T-helper 1 cell treated with Interleukin-12 subunit alpha and Interleukin-12 subunit beta and Interleukin-4 antibody, amounts not matched to agents 30 μg/mL and 1 μg/mL, for 36 hours (primary cell): ENCODE results near the gene TEX29.

ENCODE experiments used
- H3K27ac Mint-ChIP-seq: one replicate; pipeline ENCODE4 v1.8.0; 2021; ENCODE audit warnings: mild to moderate bottlenecking, mixed read lengths
- H3K27me3 Mint-ChIP-seq: one replicate; pipeline ENCODE4 v1.8.0; 2021; ENCODE audit warnings: low read depth, mixed read lengths
- H3K36me3 Mint-ChIP-seq: one replicate; pipeline ENCODE4 v1.8.0; 2021; ENCODE audit warnings: low read depth, mixed read lengths
- H3K4me1 Mint-ChIP-seq: one replicate; pipeline ENCODE4 v1.8.0; 2021; ENCODE audit warnings: low read depth, mixed read lengths
- H3K4me3 Mint-ChIP-seq: one replicate; pipeline ENCODE4 v1.8.0; 2021; ENCODE audit warnings: mild to moderate bottlenecking, moderate library complexity, mixed read lengths
- H3K9me3 Mint-ChIP-seq: one replicate; pipeline ENCODE4 v1.8.0; 2021; ENCODE audit warnings: mixed read lengths

The TEX29 gene

GRCh38 chr13:111323549-111323948, 3.1 kb downstream of the TEX29 start:
- Mint-ChIP-seq H3K9me3 (no peaks in the 10 kb centered on the region), H3K27me3 (no peaks in the 10 kb centered on the region), H3K36me3 (no peaks in the 10 kb centered on the region), H3K4me3 (peak overlapping the region; percentile 14), H3K27ac (no peak overlapping the region), H3K4me1 (peaks cover 2% of the 10 kb centered on the region)

GRCh38 chr13:111323950-111324651, 3.7 kb downstream of the TEX29 start:
- Mint-ChIP-seq H3K27ac (no peak overlapping the region), H3K4me1 (peaks cover 2% of the 10 kb centered on the region), H3K36me3 (no peaks in the 10 kb centered on the region), H3K4me3 (peak overlapping the region; percentile 14), H3K9me3 (no peaks in the 10 kb centered on the region), H3K27me3 (no peaks in the 10 kb centered on the region)

- H3K4me3 Mint-ChIP-seq = no peak overlapping the region
- H3K36me3 Mint-ChIP-seq = no peaks in the 10 kb centered on the region
- no peak overlapping the region for H3K27ac Mint-ChIP-seq
- no peaks in the 10 kb centered on the region for H3K9me3 Mint-ChIP-seq
- peaks cover 2% of the 10 kb centered on the region for H3K4me1 Mint-ChIP-seq
- H3K27me3 Mint-ChIP-seq = no peaks in the 10 kb centered on the region
These were observed 4.3 kb downstream of the TEX29 start for GRCh38 chr13:111324736-111325135.

GRCh38 chr13:111325146-111325890, 4.9 kb downstream of the TEX29 start:
- H3K9me3 Mint-ChIP-seq = no peaks in the 10 kb centered on the region
- no peaks in the 10 kb centered on the region for H3K27me3 Mint-ChIP-seq
- peaks cover 2% of the 10 kb centered on the region for H3K4me1 Mint-ChIP-seq
- H3K27ac Mint-ChIP-seq = no peak overlapping the region
- no peak overlapping the region for H3K4me3 Mint-ChIP-seq
- no peaks in the 10 kb centered on the region for H3K36me3 Mint-ChIP-seq

- Mint-ChIP-seq H3K4me1 (peaks cover 2% of the 10 kb centered on the region), H3K27me3 (no peaks in the 10 kb centered on the region), H3K36me3 (no peaks in the 10 kb centered on the region), H3K4me3 (no peak overlapping the region), H3K27ac (no peak overlapping the region), H3K9me3 (no peaks in the 10 kb centered on the region)
These were observed 5.6 kb downstream of the TEX29 start for GRCh38 chr13:111325941-111326620.

- H3K27me3 Mint-ChIP-seq = no peaks in the 10 kb centered on the region
- no peak overlapping the region for H3K4me3 Mint-ChIP-seq
- no peak overlapping the region for H3K27ac Mint-ChIP-seq
- H3K36me3 Mint-ChIP-seq = no peaks in the 10 kb centered on the region
- H3K4me1 Mint-ChIP-seq = peaks cover 2% of the 10 kb centered on the region
- no peaks in the 10 kb centered on the region for H3K9me3 Mint-ChIP-seq
These were observed 6.2 kb downstream of the TEX29 start for GRCh38 chr13:111326621-111326965.

GRCh38 chr13:111326981-111327642, 6.7 kb downstream of the TEX29 start:
- Mint-ChIP-seq H3K4me3 (no peak overlapping the region), H3K9me3 (no peaks in the 10 kb centered on the region), H3K27me3 (no peaks in the 10 kb centered on the region), H3K4me1 (peaks cover 2% of the 10 kb centered on the region), H3K36me3 (no peaks in the 10 kb centered on the region), H3K27ac (no peak overlapping the region)

GRCh38 chr13:111327730-111328573, 7.5 kb downstream of the TEX29 start:
- Mint-ChIP-seq H3K27ac (peak overlapping the region; percentile 41), H3K9me3 (no peaks in the 10 kb centered on the region), H3K4me3 (no peak overlapping the region), H3K36me3 (no peaks in the 10 kb centered on the region), H3K4me1 (peaks cover 2% of the 10 kb centered on the region), H3K27me3 (no peaks in the 10 kb centered on the region)

- H3K4me1 Mint-ChIP-seq = peaks cover under 1% of the 10 kb centered on the region
- H3K36me3 Mint-ChIP-seq = no peaks in the 10 kb centered on the region
- no peak overlapping the region for H3K27ac Mint-ChIP-seq
- H3K27me3 Mint-ChIP-seq = no peaks in the 10 kb centered on the region
- no peak overlapping the region for H3K4me3 Mint-ChIP-seq
- no peaks in the 10 kb centered on the region for H3K9me3 Mint-ChIP-seq
These were observed 8.3 kb downstream of the TEX29 start for GRCh38 chr13:111328574-111329410.

GRCh38 chr13:111329641-111330040, 9.2 kb downstream of the TEX29 start:
- Mint-ChIP-seq H3K27me3 (no peaks in the 10 kb centered on the region), H3K27ac (no peak overlapping the region), H3K4me1 (no peaks in the 10 kb centered on the region), H3K36me3 (no peaks in the 10 kb centered on the region), H3K9me3 (no peaks in the 10 kb centered on the region), H3K4me3 (no peak overlapping the region)

GRCh38 chr13:111330066-111330610, 9.7 kb downstream of the TEX29 start:
- Mint-ChIP-seq H3K4me3 (no peak overlapping the region), H3K36me3 (no peaks in the 10 kb centered on the region), H3K27me3 (no peaks in the 10 kb centered on the region), H3K27ac (no peak overlapping the region), H3K9me3 (no peaks in the 10 kb centered on the region), H3K4me1 (no peaks in the 10 kb centered on the region)

- Mint-ChIP-seq H3K36me3 (no peaks in the 10 kb centered on the region), H3K27ac (no peak overlapping the region), H3K27me3 (no peaks in the 10 kb centered on the region), H3K9me3 (no peaks in the 10 kb centered on the region), H3K4me1 (no peaks in the 10 kb centered on the region), H3K4me3 (no peak overlapping the region)
These were observed 14.9 kb downstream of the TEX29 start for GRCh38 chr13:111335298-111335697.

- no peaks in the 10 kb centered on the region for H3K4me1 Mint-ChIP-seq
- H3K36me3 Mint-ChIP-seq = no peaks in the 10 kb centered on the region
- no peak overlapping the region for H3K4me3 Mint-ChIP-seq
- H3K27me3 Mint-ChIP-seq = no peaks in the 10 kb centered on the region
- no peak overlapping the region for H3K27ac Mint-ChIP-seq
- H3K9me3 Mint-ChIP-seq = no peaks in the 10 kb centered on the region
These were observed 16.2 kb downstream of the TEX29 start for GRCh38 chr13:111336666-111337065.
